CD4-positive, alpha-beta T cell treated with Interleukin-15 for 4 hours (primary cell): ENCODE measurements around the gene KAT2B.
"Not testable (repeated sequence)": the region's sequence is repeated elsewhere in the genome, so short reads cannot be mapped to it uniquely, and the experiment has no call there.

Source experiments
- DNase-seq: peaks from one replicate; pipeline ENCODE4 v3.0.0-alpha.2; 2020; ENCODE audit warnings: low spot score

The KAT2B gene

DNA sequence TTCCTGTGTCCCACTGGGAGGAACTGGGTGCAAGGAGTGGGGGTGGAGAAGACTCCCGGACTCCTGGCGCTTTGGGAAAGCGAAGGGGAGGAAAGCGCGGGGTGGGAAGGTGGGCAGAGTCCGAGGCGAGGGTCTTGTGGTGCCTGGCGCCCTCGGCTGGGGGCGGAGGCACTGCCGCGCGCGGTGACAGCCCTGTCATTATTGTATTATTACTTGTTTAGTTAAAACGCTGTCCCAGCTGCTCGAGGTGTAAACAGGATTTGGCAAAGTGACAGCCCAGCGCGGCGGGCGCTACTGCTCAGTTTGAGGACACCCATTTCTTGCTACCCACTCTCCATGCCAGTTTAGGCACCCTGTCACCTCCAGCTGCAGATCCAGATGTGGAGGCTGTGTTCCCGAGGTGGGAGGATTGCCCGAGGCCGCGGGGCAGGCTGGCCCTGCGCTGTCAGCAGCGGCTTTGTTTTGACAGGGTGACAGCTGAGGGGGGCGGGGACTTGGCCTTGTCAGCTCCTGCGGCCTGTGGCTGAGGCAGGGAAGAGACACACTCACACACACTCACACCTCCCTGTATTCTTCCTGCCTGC is 1.0 kb downstream of the KAT2B start:
- peak; percentile 64 for DNase-seq

DNA sequence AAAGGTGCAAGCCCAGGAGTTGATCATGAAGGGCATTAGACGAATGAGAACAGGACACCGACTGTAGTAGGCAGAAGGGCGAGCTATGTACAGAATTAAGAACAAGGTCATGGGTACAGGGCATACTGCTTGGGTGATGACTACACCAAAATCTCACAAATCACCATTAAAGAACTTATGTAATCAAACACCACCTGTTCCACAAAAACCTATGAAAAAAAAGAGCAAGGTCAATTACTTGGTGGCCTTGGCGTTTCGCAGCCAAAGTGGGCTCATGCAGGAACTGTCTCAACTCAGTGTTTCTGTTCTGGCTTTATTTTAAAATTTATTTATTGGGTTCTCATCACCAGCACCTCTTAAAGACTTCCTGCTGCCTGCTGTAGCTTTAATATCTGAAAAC is 2.1 kb downstream of the KAT2B start:
- DNase-seq = no peak

DNA sequence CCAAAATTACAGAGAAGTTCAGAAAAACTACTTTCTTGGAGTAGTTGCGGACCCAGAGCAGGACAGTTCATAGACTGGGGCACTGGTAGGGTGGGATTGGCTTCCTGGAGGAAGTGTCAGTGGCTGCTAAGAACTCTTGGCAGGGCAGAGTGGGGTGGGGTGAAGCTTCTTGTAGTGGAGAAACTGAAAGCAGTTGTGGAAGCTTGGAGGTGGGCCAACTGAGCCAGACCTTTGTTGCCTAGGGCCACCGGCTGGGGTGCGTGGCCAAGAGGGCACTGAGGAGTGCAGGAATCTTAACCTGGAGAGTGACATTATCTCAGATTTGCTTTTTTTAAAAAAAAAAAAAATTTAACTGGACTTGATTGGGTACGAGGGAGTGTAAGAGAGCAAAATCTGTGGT is 3.1 kb downstream of the KAT2B start:
- peak; percentile 54 for DNase-seq

DNA sequence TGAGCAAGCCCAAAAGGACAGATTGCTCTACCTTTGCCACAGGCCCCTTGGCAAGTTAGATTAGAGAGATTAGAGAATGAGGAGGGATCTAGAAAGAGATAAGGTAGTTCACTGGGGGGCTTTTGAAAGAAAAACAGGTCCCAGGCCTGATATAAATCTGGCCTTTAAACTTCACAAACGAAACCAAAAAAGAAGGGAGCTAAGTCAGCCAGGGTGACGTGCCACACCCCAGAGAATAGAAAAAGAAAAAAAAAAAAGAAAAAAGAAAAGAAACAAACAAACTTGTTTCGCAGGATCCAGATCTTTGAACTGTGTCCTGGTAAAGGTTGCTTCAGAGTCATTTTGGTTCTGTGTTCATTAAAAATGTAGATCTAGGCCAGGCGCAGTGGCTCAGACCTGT is 3.6 kb downstream of the KAT2B start:
- no peak for DNase-seq

DNA sequence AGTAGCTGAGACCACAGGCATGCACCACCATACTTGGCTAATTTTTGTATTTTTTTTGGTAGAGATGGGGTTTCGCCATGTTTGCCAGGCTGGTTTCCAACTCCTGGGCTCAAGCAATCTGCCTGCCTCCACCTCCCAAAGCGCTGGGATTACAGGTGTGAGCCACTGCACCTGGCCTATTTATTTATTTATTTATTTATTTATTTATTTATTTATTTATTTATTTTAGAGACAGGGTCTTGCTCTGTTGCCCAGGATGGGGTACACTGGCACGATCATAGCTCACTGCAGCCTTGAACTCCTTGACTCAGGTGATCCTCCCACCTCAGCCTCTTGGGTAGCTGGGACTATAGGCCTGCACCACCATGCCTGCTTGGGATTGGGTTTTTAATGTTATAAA is 4.9 kb downstream of the KAT2B start:
- DNase-seq = not testable (repeated sequence)

DNA sequence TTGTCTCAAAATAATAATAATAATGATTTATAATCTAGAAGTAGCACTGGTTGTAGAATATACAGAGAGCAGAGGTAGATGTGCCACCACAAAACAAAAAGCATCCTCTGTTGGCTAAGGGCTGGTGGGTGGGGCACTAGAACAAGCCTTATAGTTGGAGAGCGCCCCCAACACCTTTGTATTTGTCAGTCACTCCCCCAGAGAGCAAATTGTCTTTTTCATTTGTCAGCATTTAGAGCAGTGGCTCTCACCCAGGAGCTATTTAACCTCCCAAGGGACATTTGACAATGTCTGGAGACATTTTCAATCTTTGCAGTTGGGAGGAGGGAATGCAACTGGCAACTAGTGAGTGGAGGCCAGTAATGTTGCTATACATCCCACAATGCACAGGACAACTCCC is 6.3 kb downstream of the KAT2B start:
- DNase-seq = no peak

DNA sequence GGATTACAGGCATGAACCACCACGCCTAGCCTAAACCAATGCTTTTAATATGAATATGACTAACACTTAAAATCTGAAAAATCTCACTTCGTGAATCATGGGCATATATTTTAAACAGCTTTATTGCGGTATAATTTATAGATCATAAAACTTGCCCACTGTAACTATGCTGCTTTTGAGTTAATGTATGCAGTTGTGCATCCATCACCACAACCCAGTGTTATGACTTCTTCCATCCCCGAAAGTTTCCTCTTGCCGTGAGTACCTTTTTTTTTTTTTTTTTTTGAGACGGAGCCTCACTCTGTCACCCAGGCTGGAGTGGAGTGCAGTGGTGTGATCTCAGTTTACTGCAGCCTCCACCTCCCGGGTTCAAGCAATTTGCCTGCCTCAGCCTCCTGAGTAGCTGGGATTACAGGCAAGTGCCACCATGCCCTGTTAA is 7.1 kb downstream of the KAT2B start:
- DNase-seq = no peak

- DNase-seq = no peak
Observed at GRCh38 chr3:20047976-20048883, 8.0 kb downstream of the KAT2B start.

DNA sequence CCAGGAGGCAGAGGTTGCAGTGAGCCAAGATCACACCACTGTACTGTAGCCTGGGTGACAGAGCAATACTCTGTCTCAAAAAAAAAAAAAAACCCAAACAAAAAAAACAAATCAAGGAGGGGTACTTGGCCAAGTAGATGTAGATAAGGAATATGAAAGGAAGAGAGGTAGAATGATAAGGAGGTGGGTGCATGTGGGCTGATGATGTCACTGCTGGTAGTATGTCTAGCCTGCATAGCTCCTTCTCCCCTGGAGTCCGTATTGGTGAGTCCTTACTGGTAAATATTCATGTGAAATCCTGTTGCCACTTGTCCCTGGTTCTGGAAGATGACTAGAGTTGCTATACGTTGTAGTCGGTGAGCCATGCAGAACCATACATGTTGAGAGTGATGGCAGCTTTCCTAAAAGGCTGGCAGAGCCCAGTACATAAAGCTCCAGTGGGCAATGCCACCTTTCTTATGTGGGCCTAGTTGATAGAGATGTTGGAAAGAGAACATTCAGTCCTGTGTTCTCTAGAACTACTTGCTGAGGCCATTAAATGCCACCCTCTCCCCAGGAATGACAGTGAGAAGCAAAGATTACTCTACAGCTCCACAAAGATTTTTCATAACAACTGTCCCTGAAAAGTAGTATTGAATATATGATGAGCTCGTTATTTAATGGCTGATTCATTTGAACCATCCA is 11.0 kb downstream of the KAT2B start:
- DNase-seq = no peak

GRCh38 chr3:20052851-20053250 is 12.6 kb downstream of the KAT2B start:
- DNase-seq = no peak

DNA sequence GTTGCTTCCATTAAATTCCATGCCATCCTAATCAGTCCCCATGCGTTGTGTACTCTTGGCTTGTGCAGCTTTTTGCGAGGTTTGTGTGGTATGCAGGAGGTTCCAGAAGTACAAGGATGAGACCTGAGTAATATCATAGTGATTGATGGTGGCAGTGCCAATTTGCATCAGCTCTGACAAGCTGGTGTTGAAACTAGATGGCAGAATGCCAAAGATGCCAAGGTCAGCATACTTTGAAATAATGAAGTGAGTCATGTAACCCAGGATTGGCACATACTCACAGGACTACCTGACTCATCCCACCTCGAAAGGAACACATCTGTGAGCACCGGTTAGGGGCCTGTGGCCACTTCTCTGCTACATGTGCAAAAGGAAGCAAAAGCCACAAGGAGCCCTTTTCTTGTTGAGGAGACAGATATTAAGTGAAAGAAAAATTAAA is 14.3 kb downstream of the KAT2B start:
- peak; percentile 95 for DNase-seq

GRCh38 chr3:20055020-20055775 is 15.0 kb downstream of the KAT2B start:
- DNase-seq = no peak

GRCh38 chr3:20055842-20056241 is 15.6 kb downstream of the KAT2B start:
- DNase-seq = no peak

- DNase-seq = peak; percentile 66
Observed at GRCh38 chr3:20056725-20057611, 16.7 kb downstream of the KAT2B start.

GRCh38 chr3:20057612-20058180 is 17.4 kb downstream of the KAT2B start:
- DNase-seq = no peak

DNA sequence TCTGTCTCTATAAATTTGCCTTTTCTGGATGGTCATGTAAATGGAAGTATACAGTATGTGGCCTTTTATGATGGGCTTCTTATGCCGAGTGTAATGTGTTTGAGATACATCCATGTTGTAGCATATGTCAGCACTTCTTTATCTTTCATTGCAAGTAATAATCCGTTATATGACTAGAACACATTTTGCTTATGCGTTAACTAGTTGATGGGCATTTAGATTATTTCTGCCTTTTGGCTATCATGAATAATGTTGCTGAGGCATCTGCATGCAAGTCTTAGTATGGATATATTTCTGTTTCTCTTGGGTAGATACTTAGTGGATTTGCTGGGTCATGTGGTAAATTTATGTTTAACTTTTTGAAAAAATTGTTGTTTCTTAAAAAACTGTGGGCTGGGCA is 19.7 kb downstream of the KAT2B start:
- DNase-seq = no peak

- no peak for DNase-seq
Observed at GRCh38 chr3:20060974-20061685, 20.9 kb downstream of the KAT2B start.

DNA sequence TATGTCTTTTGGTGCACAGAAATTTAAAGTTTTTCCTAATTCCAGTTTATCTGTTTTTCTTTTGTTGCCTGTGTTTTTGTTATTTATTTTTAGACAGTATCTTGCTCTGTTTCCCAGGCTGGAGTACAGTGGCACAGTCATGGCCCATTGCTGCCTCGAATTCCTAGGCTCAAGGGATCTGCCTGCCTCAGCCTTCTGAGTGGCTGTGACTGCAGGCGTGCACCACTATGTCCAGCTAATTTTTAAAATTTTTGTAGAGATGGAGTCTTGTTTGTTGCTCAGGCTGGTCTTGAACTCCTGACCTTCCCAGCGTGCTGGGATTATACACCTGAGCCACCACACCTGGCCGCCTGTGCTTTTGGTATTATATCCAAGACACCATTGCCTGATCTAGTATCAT is 22.8 kb downstream of the KAT2B start:
- DNase-seq = no peak

GRCh38 chr3:20064387-20064786 is 24.1 kb downstream of the KAT2B start:
- no peak for DNase-seq
